Measurements from ENCODE around the gene MYPOP. TPM values are rescaled to one million over a fixed set of nuclear protein-coding genes. Genes with fewer than 3 reads are reported as not detected.
A peak's percentile ranks its signal among the peaks of the same experiment; 100 is the strongest.

MYPOP gene
- total and polyA plus RNA-seq, 2 of the 13 experiments (the other 11 are each of a cell fraction or from before 2014, with no cell fraction given), result 2.3 to 2.7 TPM

DNA sequence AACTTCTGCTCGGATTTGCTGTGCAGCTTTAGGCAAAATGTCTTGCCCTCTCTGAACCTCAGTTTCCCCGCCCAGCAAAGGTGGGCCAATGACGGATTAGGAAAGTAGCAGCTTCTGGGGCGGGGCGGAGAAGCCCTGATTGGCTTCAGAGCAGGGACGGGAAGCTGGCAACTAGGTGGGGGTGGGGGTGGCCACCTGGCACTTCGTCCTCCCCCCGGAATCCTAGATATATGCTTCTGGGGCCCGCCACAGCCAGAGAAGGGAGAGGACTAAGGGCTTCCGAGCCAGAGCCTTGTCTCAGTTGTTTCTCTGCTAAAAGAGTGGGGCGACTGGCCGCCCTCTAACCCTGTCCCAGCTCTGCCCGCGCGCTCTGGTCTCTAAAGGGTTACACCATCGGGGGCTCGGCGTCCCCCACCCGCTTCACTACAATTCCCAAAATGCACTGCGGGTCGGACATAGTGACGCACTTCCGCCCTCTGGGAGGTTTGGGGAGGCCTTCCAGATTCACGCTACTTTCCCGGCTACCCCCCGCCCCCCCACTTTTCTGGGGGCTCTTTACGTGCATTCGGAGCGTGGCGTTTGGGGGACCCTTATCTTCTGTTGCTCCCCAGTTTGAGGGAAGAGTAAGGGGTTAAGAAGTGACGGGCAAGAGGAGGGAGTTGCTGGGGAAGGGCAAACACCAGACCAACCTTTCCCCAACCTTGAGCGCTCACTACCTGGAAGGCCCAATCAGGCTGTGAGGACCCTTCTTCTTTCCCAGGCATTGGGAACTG, 15.8 kb downstream of the MYPOP start (continued):
- no peak for TF ChIP-seq ZNF770 (CRISPR knock-in tag; IDR thresholded peaks at IDR 0.05)
- TF ChIP-seq MTA1 (CRISPR knock-in tag; IDR thresholded peaks at IDR 0.05; ENCODE audit: borderline replicate concordance), result no peak; the same call in 1 of the 2 replicates
- TF ChIP-seq CHD4 (IDR thresholded peaks at IDR 0.05; ENCODE audit: borderline replicate concordance, low read length), result peak; percentile 79; the same call in 1 of the 2 replicates
- TF ChIP-seq NR3C1 (CRISPR knock-in tag; IDR thresholded peaks at IDR 0.05), result no peak
- no peak for TF ChIP-seq ZNF224 (CRISPR knock-in tag; IDR thresholded peaks at IDR 0.05)
- TF ChIP-seq, protein P1, sequence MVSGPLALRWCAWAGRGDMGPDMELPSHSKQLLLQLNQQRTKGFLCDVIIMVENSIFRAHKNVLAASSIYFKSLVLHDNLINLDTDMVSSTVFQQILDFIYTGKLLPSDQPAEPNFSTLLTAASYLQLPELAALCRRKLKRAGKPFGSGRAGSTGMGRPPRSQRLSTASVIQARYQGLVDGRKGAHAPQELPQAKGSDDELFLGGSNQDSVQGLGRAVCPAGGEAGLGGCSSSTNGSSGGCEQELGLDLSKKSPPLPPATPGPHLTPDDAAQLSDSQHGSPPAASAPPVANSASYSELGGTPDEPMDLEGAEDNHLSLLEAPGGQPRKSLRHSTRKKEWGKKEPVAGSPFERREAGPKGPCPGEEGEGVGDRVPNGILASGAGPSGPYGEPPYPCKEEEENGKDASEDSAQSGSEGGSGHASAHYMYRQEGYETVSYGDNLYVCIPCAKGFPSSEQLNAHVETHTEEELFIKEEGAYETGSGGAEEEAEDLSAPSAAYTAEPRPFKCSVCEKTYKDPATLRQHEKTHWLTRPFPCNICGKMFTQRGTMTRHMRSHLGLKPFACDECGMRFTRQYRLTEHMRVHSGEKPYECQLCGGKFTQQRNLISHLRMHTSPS (CRISPR knock-in tag; IDR thresholded peaks at IDR 0.05; ENCODE audit: low read depth), result no peak
- no peak for TF ChIP-seq BRCA1 (CRISPR knock-in tag; IDR thresholded peaks at IDR 0.05)
- no peak for TF ChIP-seq ZNF543 (CRISPR knock-in tag; IDR thresholded peaks at IDR 0.05)
- TF ChIP-seq FOXA3 (CRISPR knock-in tag; IDR thresholded peaks at IDR 0.05), result peak; percentile 37; the same call in 1 of the 2 replicates
- TF ChIP-seq NCOA2 (CRISPR knock-in tag; IDR thresholded peaks at IDR 0.05), result peak; percentile 47
- peak; percentile 21; the same call in 1 of the 2 replicates for TF ChIP-seq GFI1 (CRISPR knock-in tag; IDR thresholded peaks at IDR 0.05; ENCODE audit: borderline replicate concordance)
- TF ChIP-seq KDM2A (CRISPR knock-in tag; IDR thresholded peaks at IDR 0.05; ENCODE audit: borderline replicate concordance, low read depth), result peak; percentile 100
- peak; percentile 63; the same call in 1 of the 2 replicates for TF ChIP-seq ZNF761 (CRISPR knock-in tag; conservative IDR thresholded peaks at IDR 0.05)
- peak; percentile 95 for TF ChIP-seq MAZ (IDR thresholded peaks at IDR 0.05; ENCODE audit: borderline replicate concordance, low read depth, low read length)
- TF ChIP-seq MAZ (CRISPR knock-in tag; IDR thresholded peaks at IDR 0.05; ENCODE audit: low read depth), result no peak
- no peak for TF ChIP-seq ZNF10 (CRISPR knock-in tag; IDR thresholded peaks at IDR 0.05; ENCODE audit: borderline replicate concordance, low read depth)
- TF ChIP-seq ZNF672 (CRISPR knock-in tag; IDR thresholded peaks at IDR 0.05), result no peak
- TF ChIP-seq ZNF766 (CRISPR knock-in tag; IDR thresholded peaks at IDR 0.05; ENCODE audit: borderline replicate concordance), result no peak
- TF ChIP-seq PAXIP1 (CRISPR knock-in tag; conservative IDR thresholded peaks at IDR 0.05), result peak; percentile 40; the same call in 1 of the 2 replicates
- TF ChIP-seq SMARCC2 (IDR thresholded peaks at IDR 0.05), result no peak
- no peak for TF ChIP-seq ZNF468 (CRISPR knock-in tag; IDR thresholded peaks at IDR 0.05)
- TF ChIP-seq ZNF326 (CRISPR knock-in tag; IDR thresholded peaks at IDR 0.05; ENCODE audit: borderline replicate concordance), result 0 out of 2 replicates have a peak, but pooled peaks have one; percentile 20
- TF ChIP-seq ZNF331 (CRISPR knock-in tag; IDR thresholded peaks at IDR 0.05), result 0 out of 2 replicates have a peak, but pooled peaks have one; percentile 30
